Measurements from ENCODE around the gene TRMT6. TPM values are rescaled to one million over a fixed set of nuclear protein-coding genes. Genes with fewer than 3 reads are reported as not detected.

TRMT6 gene
- total and polyA plus RNA-seq, 4 donors = 5.5 to 17.0 (median 10.8) TPM

DNA sequence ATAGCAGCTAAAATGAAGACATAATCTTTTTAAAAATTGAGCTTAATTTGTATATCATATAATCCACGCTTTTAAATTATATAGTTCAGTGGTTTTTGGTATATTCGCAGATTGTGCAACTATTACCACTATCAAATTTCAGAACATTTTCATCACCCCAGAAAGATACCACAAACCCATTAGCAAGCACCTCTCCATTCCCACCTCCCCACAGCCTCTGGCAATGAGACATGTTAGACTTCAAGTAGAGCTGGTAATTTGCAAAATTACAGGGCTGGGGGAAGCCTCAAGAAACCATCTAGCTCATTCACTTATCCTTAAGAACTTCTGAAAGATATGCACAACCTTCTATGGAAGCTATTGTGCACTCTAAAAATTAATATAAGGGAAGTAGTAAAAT, 37.2 kb downstream of the TRMT6 start:
- peaks cover 0 to 3% (median 2%) of the 10 kb centered on the region in 3 donors for H3K27me3 ChIP-seq (ENCODE audit: control insufficient read depth in 3 of 3, insufficient read depth in 3 of 3, low read length in 2 of 3)
- no peaks in the 10 kb centered on the region for H3K36me3 ChIP-seq (ENCODE audit: control insufficient read depth in 4 of 4, insufficient read depth in 4 of 4, low read length in 4 of 4)
- DNase-seq = no peak
- TF ChIP-seq, protein P1, sequence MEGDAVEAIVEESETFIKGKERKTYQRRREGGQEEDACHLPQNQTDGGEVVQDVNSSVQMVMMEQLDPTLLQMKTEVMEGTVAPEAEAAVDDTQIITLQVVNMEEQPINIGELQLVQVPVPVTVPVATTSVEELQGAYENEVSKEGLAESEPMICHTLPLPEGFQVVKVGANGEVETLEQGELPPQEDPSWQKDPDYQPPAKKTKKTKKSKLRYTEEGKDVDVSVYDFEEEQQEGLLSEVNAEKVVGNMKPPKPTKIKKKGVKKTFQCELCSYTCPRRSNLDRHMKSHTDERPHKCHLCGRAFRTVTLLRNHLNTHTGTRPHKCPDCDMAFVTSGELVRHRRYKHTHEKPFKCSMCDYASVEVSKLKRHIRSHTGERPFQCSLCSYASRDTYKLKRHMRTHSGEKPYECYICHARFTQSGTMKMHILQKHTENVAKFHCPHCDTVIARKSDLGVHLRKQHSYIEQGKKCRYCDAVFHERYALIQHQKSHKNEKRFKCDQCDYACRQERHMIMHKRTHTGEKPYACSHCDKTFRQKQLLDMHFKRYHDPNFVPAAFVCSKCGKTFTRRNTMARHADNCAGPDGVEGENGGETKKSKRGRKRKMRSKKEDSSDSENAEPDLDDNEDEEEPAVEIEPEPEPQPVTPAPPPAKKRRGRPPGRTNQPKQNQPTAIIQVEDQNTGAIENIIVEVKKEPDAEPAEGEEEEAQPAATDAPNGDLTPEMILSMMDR (IDR thresholded peaks at IDR 0.05; ENCODE audit: control extremely low read depth, extremely low read depth) = no peak
- no peak for ATAC-seq (ENCODE audit: insufficient read depth, low FRiP score)
- peaks cover 0 to 5% (median 0%) of the 10 kb centered on the region in 5 donors for H3K4me1 ChIP-seq (ENCODE audit: control insufficient read depth in 5 of 5, insufficient read depth in 5 of 5, low read length in 5 of 5)
- no peak overlapping the region for H3K27ac ChIP-seq (ENCODE audit: low read depth in 1 of 2, low read length in 1 of 2)
- H3K4me3 ChIP-seq = no peak overlapping the region
- WGBS, 2 donors = 63 to 80% methylated on average over 2 of the region's 2 CpGs
- H3K9me3 ChIP-seq (ENCODE audit: control insufficient read depth in 4 of 4, insufficient read depth in 3 of 4, low read length in 3 of 4) = no peaks in the 10 kb centered on the region
- no peak overlapping the region for H3K9ac ChIP-seq (ENCODE audit: insufficient read depth in 1 of 2, low read length in 2 of 2)

DNA sequence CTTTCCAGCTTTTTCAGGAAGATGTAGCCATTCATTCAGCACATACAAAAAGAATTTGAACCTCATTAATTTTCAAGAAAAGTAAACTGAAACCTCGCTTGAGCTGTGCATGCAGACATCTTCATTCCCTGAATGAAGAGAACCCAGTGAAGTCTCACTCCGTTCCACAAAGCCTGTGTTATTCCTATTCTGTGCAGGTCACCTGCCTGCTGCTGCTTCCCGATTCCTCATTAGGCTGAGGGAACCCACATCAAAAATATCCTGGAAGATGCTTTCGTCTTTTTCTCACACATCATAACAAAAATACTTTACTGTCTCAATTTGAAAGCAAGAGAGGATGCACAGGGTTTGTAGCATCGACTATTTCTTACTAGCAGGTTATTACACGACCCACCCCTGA, 40.1 kb downstream of the TRMT6 start:
- TF ChIP-seq, protein P1 (IDR thresholded peaks at IDR 0.05; ENCODE audit: control extremely low read depth, extremely low read depth) = no peak
- ATAC-seq (ENCODE audit: insufficient read depth, low FRiP score) (no peak), DNase-seq (no peak)
- Histone ChIP-seq H3K27ac (ENCODE audit: low read depth in 1 of 2, low read length in 1 of 2) (no peak overlapping the region), H3K4me1 (ENCODE audit: control insufficient read depth in 5 of 5, insufficient read depth in 5 of 5, low read length in 5 of 5) (peaks cover 0 to 5% (median 0%) of the 10 kb centered on the region in 5 donors), H3K27me3 (ENCODE audit: control insufficient read depth in 3 of 3, insufficient read depth in 3 of 3, low read length in 2 of 3) (peaks cover 0 to 5% (median 2%) of the 10 kb centered on the region in 3 donors), H3K9me3 (ENCODE audit: control insufficient read depth in 4 of 4, insufficient read depth in 3 of 4, low read length in 3 of 4) (no peaks in the 10 kb centered on the region), H3K4me3 (no peak overlapping the region), H3K36me3 (ENCODE audit: control insufficient read depth in 4 of 4, insufficient read depth in 4 of 4, low read length in 4 of 4) (no peaks in the 10 kb centered on the region), H3K9ac (ENCODE audit: insufficient read depth in 1 of 2, low read length in 2 of 2) (no peak overlapping the region)
- WGBS, 2 donors = 68 to 73% methylated on average over 6 of the region's 6 CpGs

DNA sequence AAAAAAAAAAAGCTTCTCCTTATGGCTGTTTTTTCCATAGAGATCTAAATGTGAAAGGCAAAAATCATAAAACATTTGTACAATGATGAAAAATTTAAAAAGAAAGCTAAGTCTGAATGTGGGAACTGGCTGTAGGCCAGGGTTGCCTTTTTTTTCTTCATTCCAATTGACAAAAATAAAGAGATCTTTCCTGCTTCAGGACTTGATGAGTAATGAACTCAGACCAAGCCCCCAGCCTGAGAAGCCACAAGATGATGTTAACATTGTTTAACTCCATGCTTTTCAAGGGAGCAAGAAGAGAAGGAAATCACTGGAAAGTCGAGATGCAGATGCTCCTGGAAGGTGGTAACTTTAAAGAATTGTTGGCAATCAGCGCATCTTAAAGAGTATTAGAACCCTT, 41.4 kb downstream of the TRMT6 start:
- DNase-seq = no peak
- Histone ChIP-seq H3K4me1 (ENCODE audit: control insufficient read depth in 5 of 5, insufficient read depth in 5 of 5, low read length in 5 of 5) (peaks cover 0 to 5% (median 0%) of the 10 kb centered on the region in 5 donors), H3K27ac (ENCODE audit: low read depth in 1 of 2, low read length in 1 of 2) (no peak overlapping the region), H3K9ac (ENCODE audit: insufficient read depth in 1 of 2, low read length in 2 of 2) (no peak overlapping the region), H3K9me3 (ENCODE audit: control insufficient read depth in 4 of 4, insufficient read depth in 3 of 4, low read length in 3 of 4) (no peaks in the 10 kb centered on the region), H3K4me3 (no peak overlapping the region), H3K36me3 (ENCODE audit: control insufficient read depth in 4 of 4, insufficient read depth in 4 of 4, low read length in 4 of 4) (no peaks in the 10 kb centered on the region), H3K27me3 (ENCODE audit: control insufficient read depth in 3 of 3, insufficient read depth in 3 of 3, low read length in 2 of 3) (peaks cover 0 to 5% (median 2%) of the 10 kb centered on the region in 3 donors)
- TF ChIP-seq, protein P1 (IDR thresholded peaks at IDR 0.05; ENCODE audit: control extremely low read depth, extremely low read depth) = no peak
- ATAC-seq (ENCODE audit: insufficient read depth, low FRiP score) = no peak
- WGBS, 2 donors = 75 to 79% methylated on average over 2 of the region's 2 CpGs

DNA sequence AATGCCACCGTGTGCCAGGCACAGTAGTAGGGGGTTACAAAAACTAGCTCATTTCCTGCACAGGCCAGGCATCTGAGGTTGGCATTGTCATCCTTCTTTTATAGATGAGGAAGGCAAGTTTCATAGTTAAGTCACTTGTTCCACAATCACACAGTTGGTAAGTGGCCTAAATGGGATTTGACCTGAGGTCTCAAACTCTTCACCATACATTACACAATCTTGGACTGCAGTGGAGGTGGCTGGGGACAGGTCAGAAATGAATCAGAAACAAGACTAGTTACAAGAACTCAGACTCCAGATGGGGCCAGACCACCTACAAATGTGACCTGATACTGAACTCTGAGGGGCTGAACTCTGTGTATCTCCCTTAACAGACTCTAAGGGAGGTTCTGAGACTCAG, 49.4 kb downstream of the TRMT6 start:
- 50 to 67% methylated on average over 1 of the region's 1 CpG for WGBS, 2 donors
- ATAC-seq (ENCODE audit: insufficient read depth, low FRiP score) = no peak
- TF ChIP-seq, protein P1 (IDR thresholded peaks at IDR 0.05; ENCODE audit: control extremely low read depth, extremely low read depth) = no peak

More for the DNA sequence above, 49.4 kb downstream of the TRMT6 start:
- H3K9me3 ChIP-seq (ENCODE audit: control insufficient read depth in 4 of 4, insufficient read depth in 3 of 4, low read length in 3 of 4) = no peaks in the 10 kb centered on the region
- H3K9ac ChIP-seq (ENCODE audit: insufficient read depth in 1 of 2, low read length in 2 of 2) = no peak overlapping the region
- no peak overlapping the region for H3K4me3 ChIP-seq
- DNase-seq = no peak
- no peaks in the 10 kb centered on the region for H3K4me1 ChIP-seq (ENCODE audit: control insufficient read depth in 5 of 5, insufficient read depth in 5 of 5, low read length in 5 of 5)
- H3K27me3 ChIP-seq (ENCODE audit: control insufficient read depth in 3 of 3, insufficient read depth in 3 of 3, low read length in 2 of 3) = no peaks in the 10 kb centered on the region
- H3K27ac ChIP-seq (ENCODE audit: low read depth in 1 of 2, low read length in 1 of 2) = no peak overlapping the region
- H3K36me3 ChIP-seq (ENCODE audit: control insufficient read depth in 4 of 4, insufficient read depth in 4 of 4, low read length in 4 of 4) = no peaks in the 10 kb centered on the region

Data from lung (tissue), 12 donors.